ENCODE data around the gene CHCHD1.

CHCHD1 gene

GRCh38 chr10:73807471-73807870 is 25.6 kb downstream of the CHCHD1 start:
- peak overlapping the region; percentile 8 for H3K4me2 ChIP-seq (ENCODE audit: low read depth, low read length, poor library complexity, severe bottlenecking)
- H3K9ac ChIP-seq (ENCODE audit: low read depth, low read length, poor library complexity, severe bottlenecking), result peak overlapping the region; percentile 12
- H3K27me3 ChIP-seq (ENCODE audit: insufficient read depth, low read length, poor library complexity, severe bottlenecking), result no peaks in the 10 kb centered on the region
- H2AFZ ChIP-seq (ENCODE audit: low read length), result no peak overlapping the region
- H4K20me1 ChIP-seq (ENCODE audit: insufficient read depth, low read length, poor library complexity, severe bottlenecking), result peaks cover 10% of the 10 kb centered on the region
- no peaks in the 10 kb centered on the region for H3K9me3 ChIP-seq (ENCODE audit: insufficient read depth, low read depth, low read length)
- peaks cover 37% of the 10 kb centered on the region; the same call in 1 of the 2 replicates for H3K36me3 ChIP-seq (ENCODE audit: insufficient read depth, low read length)
- TF ChIP-seq, protein P1, sequence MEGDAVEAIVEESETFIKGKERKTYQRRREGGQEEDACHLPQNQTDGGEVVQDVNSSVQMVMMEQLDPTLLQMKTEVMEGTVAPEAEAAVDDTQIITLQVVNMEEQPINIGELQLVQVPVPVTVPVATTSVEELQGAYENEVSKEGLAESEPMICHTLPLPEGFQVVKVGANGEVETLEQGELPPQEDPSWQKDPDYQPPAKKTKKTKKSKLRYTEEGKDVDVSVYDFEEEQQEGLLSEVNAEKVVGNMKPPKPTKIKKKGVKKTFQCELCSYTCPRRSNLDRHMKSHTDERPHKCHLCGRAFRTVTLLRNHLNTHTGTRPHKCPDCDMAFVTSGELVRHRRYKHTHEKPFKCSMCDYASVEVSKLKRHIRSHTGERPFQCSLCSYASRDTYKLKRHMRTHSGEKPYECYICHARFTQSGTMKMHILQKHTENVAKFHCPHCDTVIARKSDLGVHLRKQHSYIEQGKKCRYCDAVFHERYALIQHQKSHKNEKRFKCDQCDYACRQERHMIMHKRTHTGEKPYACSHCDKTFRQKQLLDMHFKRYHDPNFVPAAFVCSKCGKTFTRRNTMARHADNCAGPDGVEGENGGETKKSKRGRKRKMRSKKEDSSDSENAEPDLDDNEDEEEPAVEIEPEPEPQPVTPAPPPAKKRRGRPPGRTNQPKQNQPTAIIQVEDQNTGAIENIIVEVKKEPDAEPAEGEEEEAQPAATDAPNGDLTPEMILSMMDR (conservative IDR thresholded peaks at IDR 0.05; ENCODE audit: low read length), result no peak
- TF ChIP-seq EZH2phosphoT487 (IDR thresholded peaks at IDR 0.05; ENCODE audit: borderline replicate concordance), result no peak
- peaks cover 3% of the 10 kb centered on the region; the same call in 1 of the 2 replicates for H3F3A ChIP-seq (ENCODE audit: low read depth)
- peaks cover 26% of the 10 kb centered on the region; the same call in 1 of the 2 replicates for H3K79me2 ChIP-seq (ENCODE audit: insufficient read depth, low read length)
- no peak overlapping the region for H3K4me3 ChIP-seq (ENCODE audit: low read length, poor library complexity, severe bottlenecking)
- peaks cover 25% of the 10 kb centered on the region for H3K4me1 ChIP-seq (ENCODE audit: insufficient read depth, low read length, poor library complexity, severe bottlenecking)
- no peaks in the 10 kb centered on the region for H3K9me2 ChIP-seq (replicated peaks; ENCODE audit: low read depth, low read length)

GRCh38 chr10:73808021-73808815 is 26.4 kb downstream of the CHCHD1 start:
- peaks cover 36% of the 10 kb centered on the region; the same call in 1 of the 2 replicates for H3K36me3 ChIP-seq (ENCODE audit: insufficient read depth, low read length)
- H2AFZ ChIP-seq (ENCODE audit: low read length), result no peak overlapping the region
- H3K9me2 ChIP-seq (replicated peaks; ENCODE audit: low read depth, low read length), result no peaks in the 10 kb centered on the region
- H3K9me3 ChIP-seq (ENCODE audit: insufficient read depth, low read depth, low read length), result no peaks in the 10 kb centered on the region
- H3K27me3 ChIP-seq (ENCODE audit: insufficient read depth, low read length, poor library complexity, severe bottlenecking), result no peaks in the 10 kb centered on the region
- peaks cover 25% of the 10 kb centered on the region for H3K4me1 ChIP-seq (ENCODE audit: insufficient read depth, low read length, poor library complexity, severe bottlenecking)
- H3K4me2 ChIP-seq (ENCODE audit: low read depth, low read length, poor library complexity, severe bottlenecking), result peak overlapping the region; percentile 8
- H3K79me2 ChIP-seq (ENCODE audit: insufficient read depth, low read length), result peaks cover 26% of the 10 kb centered on the region; the same call in 1 of the 2 replicates
- peaks cover 10% of the 10 kb centered on the region for H4K20me1 ChIP-seq (ENCODE audit: insufficient read depth, low read length, poor library complexity, severe bottlenecking)
- H3F3A ChIP-seq (ENCODE audit: low read depth), result peaks cover 10% of the 10 kb centered on the region; the same call in 1 of the 2 replicates
- H3K4me3 ChIP-seq (ENCODE audit: low read length, poor library complexity, severe bottlenecking), result no peak overlapping the region
- H3K9ac ChIP-seq (ENCODE audit: low read depth, low read length, poor library complexity, severe bottlenecking), result no peak overlapping the region
- TF ChIP-seq EZH2phosphoT487 (IDR thresholded peaks at IDR 0.05; ENCODE audit: borderline replicate concordance), result no peak

DNA sequence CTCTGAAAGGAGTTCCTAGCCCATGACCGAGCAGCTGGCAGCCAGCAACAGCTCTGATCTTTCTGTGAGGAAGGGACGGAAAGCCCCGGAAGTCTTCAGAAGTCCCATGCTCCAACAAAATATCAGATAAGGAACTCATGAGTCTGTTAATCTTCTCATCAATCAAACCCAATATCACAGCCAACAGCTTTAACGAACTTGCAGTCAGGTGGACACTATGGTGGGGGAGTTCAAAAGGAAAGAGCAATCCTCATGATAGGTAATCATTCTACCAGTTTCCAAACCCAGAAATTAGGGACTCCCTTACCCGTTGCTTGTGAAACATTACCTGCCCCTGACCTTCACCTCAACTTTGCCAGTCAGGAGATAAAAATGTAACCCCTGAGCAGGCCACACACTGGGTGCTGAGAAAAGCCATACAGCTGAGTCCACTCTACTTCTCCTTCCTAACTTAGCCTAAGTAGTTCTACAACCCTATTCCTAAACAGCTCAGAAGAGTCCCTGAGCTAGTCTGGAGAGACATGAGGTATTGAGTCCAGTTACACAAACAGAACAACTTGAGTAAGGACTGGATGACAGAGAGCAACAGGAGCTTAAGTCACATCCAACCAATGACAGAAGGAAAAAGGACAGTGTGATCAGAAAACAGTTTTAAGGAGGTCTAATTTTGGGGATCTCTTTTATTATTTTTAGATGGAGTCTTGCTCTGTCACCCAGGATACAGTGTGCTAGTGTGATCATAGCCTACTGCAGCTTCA is 27.4 kb downstream of the CHCHD1 start:
- H3F3A ChIP-seq (ENCODE audit: low read depth), result peaks cover 10% of the 10 kb centered on the region; the same call in 1 of the 2 replicates
- H3K4me1 ChIP-seq (ENCODE audit: insufficient read depth, low read length, poor library complexity, severe bottlenecking), result peaks cover 25% of the 10 kb centered on the region
- no peaks in the 10 kb centered on the region for H3K27me3 ChIP-seq (ENCODE audit: insufficient read depth, low read length, poor library complexity, severe bottlenecking)
- H2AFZ ChIP-seq (ENCODE audit: low read length), result no peak overlapping the region
- peaks cover 10% of the 10 kb centered on the region for H4K20me1 ChIP-seq (ENCODE audit: insufficient read depth, low read length, poor library complexity, severe bottlenecking)
- H3K4me3 ChIP-seq (ENCODE audit: low read length, poor library complexity, severe bottlenecking), result no peak overlapping the region
- no peak overlapping the region for H3K9ac ChIP-seq (ENCODE audit: low read depth, low read length, poor library complexity, severe bottlenecking)
- H3K9me3 ChIP-seq (ENCODE audit: insufficient read depth, low read depth, low read length), result no peaks in the 10 kb centered on the region
- TF ChIP-seq, protein P1 (conservative IDR thresholded peaks at IDR 0.05; ENCODE audit: low read length), result no peak
- TF ChIP-seq EZH2phosphoT487 (IDR thresholded peaks at IDR 0.05; ENCODE audit: borderline replicate concordance), result no peak
- no peaks in the 10 kb centered on the region for H3K9me2 ChIP-seq (replicated peaks; ENCODE audit: low read depth, low read length)
- H3K4me2 ChIP-seq (ENCODE audit: low read depth, low read length, poor library complexity, severe bottlenecking), result peak overlapping the region; percentile 20
- H3K36me3 ChIP-seq (ENCODE audit: insufficient read depth, low read length), result peaks cover 36% of the 10 kb centered on the region; the same call in 1 of the 2 replicates
- peaks cover 26% of the 10 kb centered on the region; the same call in 1 of the 2 replicates for H3K79me2 ChIP-seq (ENCODE audit: insufficient read depth, low read length)

Measured in Loucy (cell line).